HepG2 (cell line): ENCODE measurements around the gene UAP1L1. TPM values are rescaled to one million over a fixed set of nuclear protein-coding genes. Genes with fewer than 3 reads are reported as not detected.

Experiments
- ATF7 ChIP-seq, 2 experiments: fragments of 450-650 bp in 1 of 2; sonication (generic) in 1 of 2; formaldehyde crosslinking in 1 of 2; IDR thresholded peaks; 2 replicates each; pipeline versions ENCODE4 v1.4.0 to v1.6.1; 2016 to 2020; ENCODE audit warnings: antibody characterized with exemption in 1 of 2, mild to moderate bottlenecking in 1 of 2, missing genetic modification reagents in 1 of 2
- BCL6 ChIP-seq: IDR thresholded peaks from 2 replicates; pipeline ENCODE4 v1.6.1; 2016; ENCODE audit warnings: missing genetic modification reagents, missing compliant biosample characterization
- CBX1 ChIP-seq: IDR thresholded peaks from one replicate; pipeline ENCODE4 v1.6.1; 2016; ENCODE audit warnings: antibody characterized with exemption, low read depth
- CCAR2 ChIP-seq: fragments of 200-400 bp; formaldehyde crosslinking; optimal IDR thresholded peaks from 2 replicates; pipeline ENCODE3; 2018; ENCODE audit warnings: low read depth, mild to moderate bottlenecking, low read length, moderate library complexity
- CEBPB ChIP-seq: IDR thresholded peaks from 2 replicates; pipeline ENCODE4 v1.6.1; 2011; ENCODE audit warnings: low read depth, low read length, improper control_type of control experiment, borderline replicate concordance
- FOXO4 ChIP-seq: sonication (generic); formaldehyde crosslinking; conservative IDR thresholded peaks from 2 replicates; pipeline ENCODE4 v1.8.1; 2023; ENCODE audit warnings: missing genetic modification reagents
- HOXA3 ChIP-seq: sonication (generic); formaldehyde crosslinking; IDR thresholded peaks from 2 replicates; pipeline ENCODE4 v1.5.0; 2020; ENCODE audit warnings: missing genetic modification reagents
- IRX3 ChIP-seq: sonication (generic); formaldehyde crosslinking; IDR thresholded peaks from 2 replicates; pipeline ENCODE4 v1.8.1; 2023; ENCODE audit warnings: mild to moderate bottlenecking, low read depth, missing genetic modification reagents, borderline replicate concordance
- JUN ChIP-seq: sonication (generic); formaldehyde crosslinking; IDR thresholded peaks from 2 replicates; pipeline ENCODE4 v1.4.0; 2020; ENCODE audit warnings: mild to moderate bottlenecking, missing genetic modification reagents
- MEIS1 ChIP-seq: sonication (generic); formaldehyde crosslinking; IDR thresholded peaks from 2 replicates; pipeline ENCODE4 v1.9.0; 2021; ENCODE audit warnings: mild to moderate bottlenecking, missing genetic modification reagents, moderate library complexity, borderline replicate concordance
- RBFOX2 ChIP-seq: fragments of 200-400 bp; formaldehyde crosslinking; IDR thresholded peaks from 2 replicates; pipeline ENCODE4 v1.6.1; 2017; ENCODE audit warnings: low read depth, mild to moderate bottlenecking, low read length
- SP5 ChIP-seq: IDR thresholded peaks from 2 replicates; pipeline ENCODE4 v1.6.1; 2016; ENCODE audit warnings: low read depth, borderline replicate concordance
- TBP ChIP-seq: sonication (generic); formaldehyde crosslinking; IDR thresholded peaks from 2 replicates; pipeline ENCODE4 v1.5.0; 2020; ENCODE audit warnings: missing genetic modification reagents
- TOPORS ChIP-seq: sonication (generic); formaldehyde crosslinking; IDR thresholded peaks from 2 replicates; pipeline ENCODE4 v1.8.0; 2023; ENCODE audit warnings: mild to moderate bottlenecking, missing genetic modification reagents
- TRIM24 ChIP-seq: sonication (generic); formaldehyde crosslinking; IDR thresholded peaks from 2 replicates; pipeline ENCODE4 v1.8.0; 2022; ENCODE audit warnings: mild to moderate bottlenecking, missing genetic modification reagents
- UBTF ChIP-seq: sonication (generic); formaldehyde crosslinking; IDR thresholded peaks from 2 replicates; pipeline ENCODE4 v1.4.0; 2020; ENCODE audit warnings: mild to moderate bottlenecking, missing genetic modification reagents
- ZNF10 ChIP-seq: sonication (generic); formaldehyde crosslinking; IDR thresholded peaks from 2 replicates; pipeline ENCODE4 v1.4.0; 2020; ENCODE audit warnings: mild to moderate bottlenecking, low read depth, missing genetic modification reagents, borderline replicate concordance
- ZNF264 ChIP-seq: sonication (generic); formaldehyde crosslinking; IDR thresholded peaks from 2 replicates; pipeline ENCODE4 v1.4.0; 2020; ENCODE audit warnings: missing genetic modification reagents
- ZNF331 ChIP-seq: sonication (generic); formaldehyde crosslinking; IDR thresholded peaks from 2 replicates; pipeline ENCODE4 v1.4.0; 2020; ENCODE audit warnings: missing genetic modification reagents
- ZNF562 ChIP-seq: sonication (generic); formaldehyde crosslinking; IDR thresholded peaks from 2 replicates; pipeline ENCODE4 v1.8.0; 2022; ENCODE audit warnings: missing genetic modification reagents, borderline replicate concordance
- ZNF747 ChIP-seq: sonication (generic); formaldehyde crosslinking; IDR thresholded peaks from 2 replicates; pipeline ENCODE4 v1.8.1; 2023; ENCODE audit warnings: missing genetic modification reagents, mild to moderate bottlenecking, borderline replicate concordance
- ZNF776 ChIP-seq: sonication (generic); formaldehyde crosslinking; IDR thresholded peaks from 2 replicates; pipeline ENCODE4 v1.4.0; 2020; ENCODE audit warnings: mild to moderate bottlenecking, missing genetic modification reagents
- ZSCAN29 ChIP-seq: sonication (generic); formaldehyde crosslinking; conservative IDR thresholded peaks from 2 replicates; pipeline ENCODE4 v1.4.0; 2020; ENCODE audit warnings: mild to moderate bottlenecking, missing genetic modification reagents
- ZSCAN31 ChIP-seq: sonication (generic); formaldehyde crosslinking; IDR thresholded peaks from 2 replicates; pipeline ENCODE4 v1.5.0; 2020; ENCODE audit warnings: low read depth, mild to moderate bottlenecking, missing genetic modification reagents
- polyA plus RNA-seq, 8 experiments: library from polyadenylated mRNA; depleted of rRNA in 3 of 8; stranded (reverse) in 7 of 8; unstranded in 1 of 8; fragments of >200 nt; fragmentation: Illumina TruSeq in 4 of 8; extraction: Trizol in 4 of 8; gene quantifications; 2 replicates each; pipeline versions ENCODE4 v1.2.1 to v1.2.3, GENCODE V29; 2011 to 2016; ENCODE audit warnings: low read depth in 4 of 8, missing spikeins in 1 of 8, mixed read lengths in 1 of 8; ENCODE audit not compliant: insufficient read depth in 1 of 8
- total RNA-seq, 5 experiments: library from RNA; depleted of rRNA; stranded (reverse); fragments of >200 nt; fragmentation: Illumina TruSeq; extraction: Trizol; gene quantifications; 2 replicates each; pipeline ENCODE4 v1.2.3, GENCODE V29; 2016; ENCODE audit warnings: low read depth in 1 of 5
- TF ChIP-seq, protein P1 (sequence below), 2 experiments: sonication (generic) in 1 of 2; formaldehyde crosslinking in 1 of 2; IDR thresholded peaks; 2 replicates each; pipeline versions ENCODE4 v1.5.1 to v1.6.1; 2011 to 2020; ENCODE audit warnings: borderline replicate concordance in 1 of 2, low read depth in 1 of 2, low read length in 1 of 2, mild to moderate bottlenecking in 1 of 2, missing genetic modification reagents in 1 of 2, moderate library complexity in 1 of 2

UAP1L1 gene
- total and polyA plus RNA-seq, 2 of the 13 experiments (the other 11 are each of a cell fraction or from before 2014, with no cell fraction given), result 5.4 to 6.4 TPM

GRCh38 chr9:137028263-137029057, 48.9 kb upstream of the UAP1L1 start (continued):
- TF ChIP-seq ZNF562 (no peak), ZSCAN29 (CRISPR knock-in tag) (no peak), BCL6 (CRISPR knock-in tag) (no peak), JUN (CRISPR knock-in tag) (no peak), ATF7 (IDR thresholded peaks at IDR 0.05) (no peak), ATF7 (CRISPR knock-in tag; IDR thresholded peaks at IDR 0.05) (no peak), UBTF (CRISPR knock-in tag) (no peak), TRIM24 (no peak), ZNF264 (CRISPR knock-in tag) (no peak), IRX3 (CRISPR knock-in tag) (no peak), TBP (no peak), CEBPB (no peak), CBX1 (no peak), HOXA3 (CRISPR knock-in tag) (peak; percentile 10; the same call in 1 of the 2 replicates), ZSCAN31 (peak; percentile 37; the same call in 1 of the 2 replicates), ZNF10 (no peak), ZNF747 (no peak), FOXO4 (CRISPR knock-in tag) (0 out of 2 replicates have a peak, but pooled peaks have one; percentile 53), CCAR2 (no peak), ZNF331 (no peak), MEIS1 (CRISPR knock-in tag) (no peak), SP5 (CRISPR knock-in tag) (no peak), ZNF776 (no peak), RBFOX2 (0 out of 2 replicates have a peak, but pooled peaks have one; percentile 35), TOPORS (CRISPR knock-in tag) (no peak)
- TF ChIP-seq, protein P1, sequence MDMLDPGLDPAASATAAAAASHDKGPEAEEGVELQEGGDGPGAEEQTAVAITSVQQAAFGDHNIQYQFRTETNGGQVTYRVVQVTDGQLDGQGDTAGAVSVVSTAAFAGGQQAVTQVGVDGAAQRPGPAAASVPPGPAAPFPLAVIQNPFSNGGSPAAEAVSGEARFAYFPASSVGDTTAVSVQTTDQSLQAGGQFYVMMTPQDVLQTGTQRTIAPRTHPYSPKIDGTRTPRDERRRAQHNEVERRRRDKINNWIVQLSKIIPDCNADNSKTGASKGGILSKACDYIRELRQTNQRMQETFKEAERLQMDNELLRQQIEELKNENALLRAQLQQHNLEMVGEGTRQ (IDR thresholded peaks at IDR 0.05; ENCODE audit: low read depth, low read length), result no peak
- TF ChIP-seq, protein P1 (CRISPR knock-in tag; IDR thresholded peaks at IDR 0.05; ENCODE audit: borderline replicate concordance), result no peak
